Astrocyte (in vitro differentiated cells and primary cell): Measurements from ENCODE around the gene ANP32D. TPM values are rescaled to one million over a fixed set of nuclear protein-coding genes. Genes with fewer than 3 reads are reported as not detected.

Source experiments
- DNase-seq: peaks from one replicate; pipeline ENCODE4 v3.0.0-alpha.2; 2010; ENCODE audit warnings: low read depth
- FAIRE-seq: peaks from 2 replicates; lab custom pipeline; 2011; peaks lifted over from hg19 to GRCh38; lab: Jason Lieb, UNC
- H2AFZ ChIP-seq: 2 replicates; pipeline ENCODE4 v1.6.0; 2012; ENCODE audit warnings: low read depth, low read length, inconsistent platforms
- H3K27ac ChIP-seq: 2 replicates; pipeline ENCODE4 v1.5.1; 2011; ENCODE audit warnings: low read depth, low read length, inconsistent platforms
- H3K27me3 ChIP-seq: 2 replicates; pipeline ENCODE4 v1.6.0; 2011; ENCODE audit warnings: low read length, inconsistent platforms; ENCODE audit not compliant: insufficient read depth
- H3K36me3 ChIP-seq: 2 replicates; pipeline ENCODE4 v1.5.1; 2011; ENCODE audit warnings: low read length, inconsistent platforms; ENCODE audit not compliant: insufficient read depth
- H3K4me1 ChIP-seq: 2 replicates; pipeline ENCODE4 v1.5.1; 2011; ENCODE audit warnings: low read length, inconsistent platforms; ENCODE audit not compliant: insufficient read depth
- H3K4me2 ChIP-seq: 2 replicates; pipeline ENCODE4 v1.6.0; 2012; ENCODE audit warnings: low read length, inconsistent platforms
- H3K4me3 ChIP-seq: 2 replicates; pipeline ENCODE4 v1.5.1; 2011; ENCODE audit warnings: low read depth, mild to moderate bottlenecking, low read length, inconsistent platforms; ENCODE audit not compliant: insufficient read depth
- H3K79me2 ChIP-seq: 2 replicates; pipeline ENCODE4 v1.6.0; 2012; ENCODE audit warnings: mild to moderate bottlenecking, low read length, inconsistent platforms; ENCODE audit not compliant: insufficient read depth
- H3K9ac ChIP-seq: 2 replicates; pipeline ENCODE4 v1.6.0; 2012; ENCODE audit warnings: mild to moderate bottlenecking, low read length, inconsistent platforms
- H3K9me3 ChIP-seq: 2 replicates; pipeline ENCODE4 v1.5.1; 2012; ENCODE audit warnings: low read depth, mild to moderate bottlenecking, low read length, inconsistent platforms; ENCODE audit not compliant: insufficient read depth
- H4K20me1 ChIP-seq: 2 replicates; pipeline ENCODE4 v1.6.0; 2012; ENCODE audit warnings: low read length, inconsistent platforms; ENCODE audit not compliant: insufficient read depth
- H3K27ac Mint-ChIP-seq: one replicate; pipeline ENCODE4 v1.8.0; 2021; ENCODE audit warnings: mild to moderate bottlenecking, mixed read lengths; ENCODE audit not compliant: unreplicated experiment
- H3K27me3 Mint-ChIP-seq: one replicate; pipeline ENCODE4 v1.8.0; 2021; ENCODE audit warnings: low read depth, mixed read lengths; ENCODE audit not compliant: unreplicated experiment
- H3K36me3 Mint-ChIP-seq: one replicate; pipeline ENCODE4 v1.8.0; 2021; ENCODE audit warnings: low read depth, mixed read lengths; ENCODE audit not compliant: unreplicated experiment
- H3K4me1 Mint-ChIP-seq: one replicate; pipeline ENCODE4 v1.8.0; 2021; ENCODE audit warnings: low read depth, mixed read lengths; ENCODE audit not compliant: unreplicated experiment
- H3K4me3 Mint-ChIP-seq: one replicate; pipeline ENCODE4 v1.8.0; 2021; ENCODE audit warnings: mild to moderate bottlenecking, moderate library complexity, mixed read lengths; ENCODE audit not compliant: unreplicated experiment
- H3K9me3 Mint-ChIP-seq: one replicate; pipeline ENCODE4 v1.8.0; 2021; ENCODE audit warnings: mild to moderate bottlenecking, mixed read lengths; ENCODE audit not compliant: unreplicated experiment
- CTCF ChIP-seq: IDR thresholded peaks from 2 replicates; pipeline ENCODE4 v1.5.1; 2011; ENCODE audit warnings: low read depth, mild to moderate bottlenecking, inconsistent platforms, low read length, moderate library complexity; ENCODE audit not compliant: insufficient read depth
- EZH2 ChIP-seq: IDR thresholded peaks from 2 replicates; pipeline ENCODE4 v1.6.1; 2012; ENCODE audit warnings: mild to moderate bottlenecking, low read length, inconsistent platforms; ENCODE audit not compliant: insufficient read depth
- total RNA-seq: library from RNA; stranded (reverse); gene quantifications from 2 replicates; pipeline ENCODE4 v1.2.1, GENCODE V29; 2021

The ANP32D gene
- total RNA-seq, 1 donor from 2014 or later: not detected

- no peak overlapping the region for H3K9ac ChIP-seq
- H3K9me3 ChIP-seq: no peaks in the 10 kb centered on the region
- H3K4me2 ChIP-seq: no peak overlapping the region
- no peaks in the 10 kb centered on the region for H3K4me1 Mint-ChIP-seq
- no peaks in the 10 kb centered on the region for H3K27me3 ChIP-seq
- no peak overlapping the region for H3K4me3 Mint-ChIP-seq
- H3K36me3 Mint-ChIP-seq: no peaks in the 10 kb centered on the region
- TF ChIP-seq EZH2 (no peak), CTCF (no peak)
- DNase-seq (no peak), FAIRE-seq (no peak)
- peaks cover 10% of the 10 kb centered on the region for H3K9me3 Mint-ChIP-seq
- H4K20me1 ChIP-seq: no peaks in the 10 kb centered on the region
- no peak overlapping the region for H3K27ac Mint-ChIP-seq
- no peak overlapping the region for H3K27ac ChIP-seq
- no peak overlapping the region for H3K4me3 ChIP-seq
- no peaks in the 10 kb centered on the region for H3K79me2 ChIP-seq
- H3K4me1 ChIP-seq: no peaks in the 10 kb centered on the region
- H2AFZ ChIP-seq: no peak overlapping the region
- no peaks in the 10 kb centered on the region for H3K36me3 ChIP-seq
- H3K27me3 Mint-ChIP-seq: peaks cover 6% of the 10 kb centered on the region
These were observed 36.6 kb downstream of the ANP32D start for GRCh38 chr12:48508987-48509386.

DNA sequence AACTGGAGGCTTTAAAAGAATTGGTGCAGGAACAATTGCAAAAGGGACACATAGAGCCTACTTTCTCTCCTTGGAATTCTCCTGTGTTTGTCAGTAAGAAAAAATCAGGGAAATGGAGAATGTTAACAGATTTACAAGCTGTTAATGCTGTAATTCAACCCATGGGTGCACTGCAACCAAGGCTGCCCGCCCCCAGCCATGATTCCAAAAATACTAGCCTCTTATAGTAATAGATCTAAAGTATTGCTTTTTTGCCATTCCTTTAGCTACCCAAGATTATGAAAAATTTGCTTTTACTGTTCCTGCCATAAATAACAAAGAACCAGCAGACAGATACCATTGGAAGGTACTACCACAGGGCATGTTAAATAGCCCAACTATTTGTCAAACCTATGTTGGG is 37.8 kb downstream of the ANP32D start:
- H3K9ac ChIP-seq: no peak overlapping the region
- H4K20me1 ChIP-seq: no peaks in the 10 kb centered on the region
- no peaks in the 10 kb centered on the region for H3K36me3 ChIP-seq
- Mint-ChIP-seq H3K36me3 (no peaks in the 10 kb centered on the region), H3K9me3 (peaks cover 10% of the 10 kb centered on the region), H3K27ac (no peak overlapping the region), H3K4me3 (no peak overlapping the region), H3K27me3 (no peaks in the 10 kb centered on the region), H3K4me1 (no peaks in the 10 kb centered on the region)
- no peak overlapping the region for H2AFZ ChIP-seq
- no peak overlapping the region for H3K4me3 ChIP-seq
- no peaks in the 10 kb centered on the region for H3K79me2 ChIP-seq
- TF ChIP-seq CTCF (no peak), EZH2 (no peak)
- no peak overlapping the region for H3K27ac ChIP-seq
- H3K4me1 ChIP-seq: no peaks in the 10 kb centered on the region
- no peak overlapping the region for H3K4me2 ChIP-seq
- H3K27me3 ChIP-seq: no peaks in the 10 kb centered on the region
- no peaks in the 10 kb centered on the region for H3K9me3 ChIP-seq
- FAIRE-seq (no peak), DNase-seq (no peak)

GRCh38 chr12:48512855-48513254 is 40.5 kb downstream of the ANP32D start:
- Mint-ChIP-seq H3K4me1 (no peaks in the 10 kb centered on the region), H3K4me3 (no peak overlapping the region), H3K9me3 (peaks cover 10% of the 10 kb centered on the region), H3K27me3 (no peaks in the 10 kb centered on the region), H3K36me3 (no peaks in the 10 kb centered on the region), H3K27ac (no peak overlapping the region)
- Histone ChIP-seq H3K36me3 (no peaks in the 10 kb centered on the region), H3K4me2 (no peak overlapping the region), H3K9me3 (no peaks in the 10 kb centered on the region), H2AFZ (no peak overlapping the region), H3K4me3 (no peak overlapping the region), H3K79me2 (no peaks in the 10 kb centered on the region), H3K27me3 (no peaks in the 10 kb centered on the region), H4K20me1 (no peaks in the 10 kb centered on the region), H3K4me1 (no peaks in the 10 kb centered on the region), H3K9ac (no peak overlapping the region), H3K27ac (no peak overlapping the region)
- no peak for TF ChIP-seq CTCF
- no peak for TF ChIP-seq EZH2
- FAIRE-seq (no peak), DNase-seq (no peak)
